ENCODE results near the gene LRRC2. TPM values are rescaled to one million over a fixed set of nuclear protein-coding genes. Genes with fewer than 3 reads are reported as not detected.

Gene LRRC2
- total RNA-seq, 1 experiment from 2014 or later: 2.6 TPM

- H3K9me3 ChIP-seq (ENCODE audit: control insufficient read depth, low read depth, low read length): no peaks in the 10 kb centered on the region
- H2BK5ac ChIP-seq (ENCODE audit: insufficient read length, low read length): no peak overlapping the region
- H4K8ac ChIP-seq (replicated peaks; ENCODE audit: insufficient read length, low read depth, low read length): no peak overlapping the region
- H3K23me2 ChIP-seq (ENCODE audit: insufficient read length, low read depth, low read length, poor library complexity, severe bottlenecking): peaks cover 2% of the 10 kb centered on the region
- no peak overlapping the region for H3K56ac ChIP-seq (ENCODE audit: insufficient read length, low read depth, low read length)
- H3K18ac ChIP-seq (ENCODE audit: insufficient read length, low read depth, low read length): no peak overlapping the region
- H3K4me1 ChIP-seq (ENCODE audit: insufficient read depth, low read length): peaks cover 11% of the 10 kb centered on the region
- no peak overlapping the region for H3K9ac ChIP-seq (ENCODE audit: extremely low read depth, insufficient read length, low read length)
- no peak overlapping the region for H2BK120ac ChIP-seq (ENCODE audit: low read depth, low read length, poor library complexity, severe bottlenecking)
- no peak for TF ChIP-seq CTCF (conservative IDR thresholded peaks at IDR 0.05)
- Mint-ChIP-seq H3K4me1 (peaks cover 59 to 65% of the 10 kb centered on the region in 2 experiments), H3K4me3 (no peak overlapping the region), H3K27ac (no peak overlapping the region), H3K9me3 (peaks cover 23 to 33% of the 10 kb centered on the region in 2 experiments), H3K36me3 (ENCODE audit: insufficient read depth in 1 of 3, low read depth in 3 of 3) (peaks cover 12 to 38% (median 25%) of the 10 kb centered on the region in 3 experiments), H3K27me3 (ENCODE audit: low read depth) (no peaks in the 10 kb centered on the region; the same call in 1 of the 2 replicates)
- no peaks in the 10 kb centered on the region for H4K20me1 ChIP-seq (ENCODE audit: control insufficient read depth, insufficient read depth, insufficient read length)
- H3K23ac ChIP-seq (ENCODE audit: insufficient read length, low read depth, low read length): no peak overlapping the region
- H3T11ph ChIP-seq (ENCODE audit: low read length): no peak overlapping the region
- no peak for DNase-seq
- no peak overlapping the region for H2BK12ac ChIP-seq (ENCODE audit: insufficient read length, low read depth, low read length)
- no peak overlapping the region for H3K14ac ChIP-seq (ENCODE audit: insufficient read depth, low read length)
- no CpG with 5 or more reads among the region's 4 CpGs for WGBS (ENCODE audit: extremely low coverage, insufficient read length, low lambda C conversion rate)
- no peak overlapping the region for H3K27ac ChIP-seq (ENCODE audit: insufficient read length, low read depth, low read length)
- H2BK20ac ChIP-seq (ENCODE audit: low read depth, low read length, poor library complexity, severe bottlenecking): no peak overlapping the region
- no peak overlapping the region for H3K4ac ChIP-seq (ENCODE audit: low read depth, low read length)
- H3K27me3 ChIP-seq (ENCODE audit: insufficient read depth, low read length): no peaks in the 10 kb centered on the region
- H2AFZ ChIP-seq (ENCODE audit: low read length): no peak overlapping the region
- no peak overlapping the region for H2AK5ac ChIP-seq (ENCODE audit: insufficient read length, low read length)
- no peak overlapping the region for H4K91ac ChIP-seq (ENCODE audit: insufficient read length, low read depth, low read length)
- no peak overlapping the region for H2BK15ac ChIP-seq (ENCODE audit: low read depth, low read length)
- no peaks in the 10 kb centered on the region for H3K79me1 ChIP-seq (ENCODE audit: insufficient read depth, low read depth, low read length, poor library complexity, severe bottlenecking)
- H3K79me2 ChIP-seq (ENCODE audit: insufficient read depth, low read length): no peaks in the 10 kb centered on the region
- no peak overlapping the region for H4K5ac ChIP-seq (ENCODE audit: insufficient read length, low read depth, low read length)
- no peak overlapping the region for H3K4me2 ChIP-seq (ENCODE audit: insufficient read depth, insufficient read length, low read length)
Observed at GRCh38 chr3:46559091-46559704, 6.9 kb downstream of the LRRC2 start.
